Measurements from ENCODE around the gene LSM10.

DNA sequence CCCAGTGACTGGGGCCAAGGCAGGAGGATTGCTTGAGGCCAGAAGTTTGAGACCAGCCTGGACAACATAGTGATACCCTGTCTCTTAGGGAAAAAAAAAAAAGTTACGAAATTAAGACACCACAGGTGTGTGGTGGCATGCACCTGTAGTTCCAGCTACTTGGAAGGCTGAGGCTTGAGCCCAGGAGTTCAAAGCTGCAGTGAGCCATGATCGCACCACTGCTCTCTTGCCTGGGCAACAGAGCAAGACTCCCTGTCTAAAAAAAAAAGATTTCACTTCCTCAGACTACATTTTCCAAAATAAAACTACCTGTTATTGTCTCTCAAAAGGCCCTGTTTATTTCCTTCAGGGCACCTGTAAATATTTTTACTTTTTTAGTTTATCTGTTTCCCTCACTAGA, 7.3 kb downstream of the LSM10 start:
- TF ChIP-seq, protein P1, sequence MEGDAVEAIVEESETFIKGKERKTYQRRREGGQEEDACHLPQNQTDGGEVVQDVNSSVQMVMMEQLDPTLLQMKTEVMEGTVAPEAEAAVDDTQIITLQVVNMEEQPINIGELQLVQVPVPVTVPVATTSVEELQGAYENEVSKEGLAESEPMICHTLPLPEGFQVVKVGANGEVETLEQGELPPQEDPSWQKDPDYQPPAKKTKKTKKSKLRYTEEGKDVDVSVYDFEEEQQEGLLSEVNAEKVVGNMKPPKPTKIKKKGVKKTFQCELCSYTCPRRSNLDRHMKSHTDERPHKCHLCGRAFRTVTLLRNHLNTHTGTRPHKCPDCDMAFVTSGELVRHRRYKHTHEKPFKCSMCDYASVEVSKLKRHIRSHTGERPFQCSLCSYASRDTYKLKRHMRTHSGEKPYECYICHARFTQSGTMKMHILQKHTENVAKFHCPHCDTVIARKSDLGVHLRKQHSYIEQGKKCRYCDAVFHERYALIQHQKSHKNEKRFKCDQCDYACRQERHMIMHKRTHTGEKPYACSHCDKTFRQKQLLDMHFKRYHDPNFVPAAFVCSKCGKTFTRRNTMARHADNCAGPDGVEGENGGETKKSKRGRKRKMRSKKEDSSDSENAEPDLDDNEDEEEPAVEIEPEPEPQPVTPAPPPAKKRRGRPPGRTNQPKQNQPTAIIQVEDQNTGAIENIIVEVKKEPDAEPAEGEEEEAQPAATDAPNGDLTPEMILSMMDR (IDR thresholded peaks at IDR 0.05), result no peak
- TF ChIP-seq POLR2A (IDR thresholded peaks at IDR 0.05), result no peak
